ENCODE results near the gene AACS.
"Not testable (repeated sequence)": the region's sequence is repeated elsewhere in the genome, so short reads cannot be mapped to it uniquely, and the experiment has no call there.

The AACS gene

GRCh38 chr12:125065021-125065918 is at the start of gene AACS:
TSS of gene AACS (plus strand) at chr12:125065435. CDS start at chr12:125065585, 150 bp downstream.
- peak; percentile 81 for DNase-seq

- DNase-seq, result no peak
Observed at GRCh38 chr12:125015680-125016310, 49.4 kb upstream of the AACS start.

GRCh38 chr12:125017801-125018200 is 47.4 kb upstream of the AACS start:
- DNase-seq, result no peak

GRCh38 chr12:125018356-125018755 is 46.9 kb upstream of the AACS start:
- no peak for DNase-seq

GRCh38 chr12:125021096-125021495 is 44.1 kb upstream of the AACS start:
- no peak for DNase-seq

- DNase-seq, result no peak
Observed at GRCh38 chr12:125021771-125022170, 43.5 kb upstream of the AACS start.

GRCh38 chr12:125023065-125023464 is 42.2 kb upstream of the AACS start:
- DNase-seq, result no peak

GRCh38 chr12:125024949-125025563 is 40.2 kb upstream of the AACS start:
- DNase-seq, result no peak

- no peak for DNase-seq
Observed at GRCh38 chr12:125025606-125026235, 39.5 kb upstream of the AACS start.

- no peak for DNase-seq
Observed at GRCh38 chr12:125028106-125028505, 37.1 kb upstream of the AACS start.

GRCh38 chr12:125029761-125030358 is 35.4 kb upstream of the AACS start:
- no peak for DNase-seq

GRCh38 chr12:125031471-125031870 is 33.8 kb upstream of the AACS start:
- not testable (repeated sequence) for DNase-seq

- no peak for DNase-seq
Observed at GRCh38 chr12:125032466-125033152, 32.6 kb upstream of the AACS start.

- no peak for DNase-seq
Observed at GRCh38 chr12:125033288-125033687, 31.9 kb upstream of the AACS start.

- no peak for DNase-seq
Observed at GRCh38 chr12:125038976-125039625, 26.1 kb upstream of the AACS start.

GRCh38 chr12:125049093-125049458 is 16.2 kb upstream of the AACS start:
- DNase-seq, result no peak

GRCh38 chr12:125050446-125050845 is 14.8 kb upstream of the AACS start:
- no peak for DNase-seq

- no peak for DNase-seq
Observed at GRCh38 chr12:125050868-125051267, 14.4 kb upstream of the AACS start.

- DNase-seq, result no peak
Observed at GRCh38 chr12:125053821-125054220, 11.4 kb upstream of the AACS start.

GRCh38 chr12:125055591-125055990 is 9.6 kb upstream of the AACS start:
- no peak for DNase-seq

- DNase-seq, result no peak
Observed at GRCh38 chr12:125056306-125056705, 8.9 kb upstream of the AACS start.

- DNase-seq, result no peak
Observed at GRCh38 chr12:125057708-125058107, 7.5 kb upstream of the AACS start.

All from stimulated activated CD4-positive, alpha-beta T cell treated with anti-CD3 and anti-CD28 coated beads, Interleukin-15, amount 100 ng/mL, for 24 hours (primary cell).